GM18498 (cell line): ENCODE measurements around the gene MAP7D2.
A peak's percentile ranks its signal among the peaks of the same experiment; 100 is the strongest.

Source experiments
- ATAC-seq: cut with Tn5 transposase; IDR thresholded peaks from one replicate; pipeline ENCODE4 v1.9.1; 2021; ENCODE audit warnings: mild to moderate bottlenecking, moderate library complexity; ENCODE audit not compliant: unreplicated experiment

Gene MAP7D2

DNA sequence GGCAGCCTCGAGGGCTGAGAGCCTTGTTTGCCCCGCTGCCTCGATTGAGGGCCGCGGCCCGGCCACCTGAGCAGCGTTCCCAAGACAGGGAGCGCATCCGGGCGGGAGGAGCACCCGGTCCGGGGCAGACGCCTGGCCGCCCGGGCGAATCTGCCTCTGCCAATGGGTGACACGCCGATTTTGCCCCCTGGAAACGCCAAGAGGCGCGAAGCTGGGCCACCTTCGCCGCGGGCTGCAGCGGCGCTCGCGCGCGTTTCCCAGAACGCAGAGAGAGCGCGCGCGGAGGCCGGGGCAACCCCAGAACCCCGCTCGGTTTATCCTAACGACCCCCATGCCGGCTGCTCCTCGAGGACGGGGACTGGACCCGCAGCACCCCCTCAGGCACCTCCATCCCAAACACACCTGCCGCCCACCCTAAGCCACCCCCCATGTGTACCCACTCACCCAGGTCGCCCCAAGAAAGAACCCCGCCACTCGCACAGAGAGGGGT lies 575 bp downstream of the MAP7D2 start:
- ATAC-seq: no peak

DNA sequence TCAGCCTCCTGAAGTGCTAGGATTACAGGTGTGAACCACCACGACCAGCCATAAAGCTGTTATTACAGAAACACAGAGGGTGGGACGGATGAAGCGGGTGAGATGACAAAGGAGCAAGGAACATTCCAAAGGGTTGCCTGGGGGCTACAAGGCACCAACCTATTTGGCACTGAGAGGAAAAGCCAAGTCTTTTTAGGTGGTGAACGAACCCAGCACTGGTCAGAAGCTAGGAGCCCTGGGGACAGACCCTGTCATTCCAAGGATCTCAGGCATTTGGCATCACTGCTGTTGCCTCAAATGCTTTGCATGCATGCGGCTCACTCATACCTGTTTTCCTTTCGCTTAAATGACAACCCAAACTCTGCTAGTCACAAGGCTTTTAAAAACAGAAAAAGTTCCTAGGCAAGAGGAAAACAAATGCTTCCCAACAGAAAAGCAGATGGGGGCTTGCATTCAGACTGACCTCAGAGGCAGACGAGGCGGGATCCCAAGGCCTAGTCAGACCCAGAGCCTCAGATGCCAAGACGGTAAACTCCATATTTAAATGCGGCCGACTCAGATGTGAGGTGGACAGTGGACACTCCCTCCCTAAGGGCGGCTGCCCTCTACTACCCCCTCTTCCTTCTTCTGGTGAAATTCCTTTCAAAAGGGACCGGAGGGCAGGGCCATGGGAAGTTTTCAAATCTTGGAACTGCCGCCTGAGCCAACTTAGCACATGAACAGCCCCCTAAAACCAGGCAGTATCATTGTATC lies 4.5 kb downstream of the MAP7D2 start:
- ATAC-seq: no peak

DNA sequence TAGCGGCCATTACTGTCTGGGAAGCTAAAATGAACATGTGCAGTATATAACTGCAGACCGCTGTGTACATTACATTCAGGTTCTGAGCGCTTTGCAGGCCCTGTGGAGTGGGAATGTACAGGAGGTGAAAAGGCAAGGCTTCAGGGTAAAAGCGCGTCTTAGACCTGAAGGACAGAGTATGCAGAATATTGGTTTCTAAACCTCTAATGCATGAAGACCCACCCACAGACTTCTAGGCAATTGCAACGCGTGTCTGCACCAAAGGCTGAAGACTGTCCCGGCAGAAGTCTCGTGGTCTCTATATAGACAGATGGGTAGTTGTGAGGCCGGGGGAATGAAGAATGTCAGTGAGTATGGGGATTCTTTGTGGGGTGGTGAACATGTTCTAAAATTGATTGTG lies 5.4 kb downstream of the MAP7D2 start:
- ATAC-seq: no peak

DNA sequence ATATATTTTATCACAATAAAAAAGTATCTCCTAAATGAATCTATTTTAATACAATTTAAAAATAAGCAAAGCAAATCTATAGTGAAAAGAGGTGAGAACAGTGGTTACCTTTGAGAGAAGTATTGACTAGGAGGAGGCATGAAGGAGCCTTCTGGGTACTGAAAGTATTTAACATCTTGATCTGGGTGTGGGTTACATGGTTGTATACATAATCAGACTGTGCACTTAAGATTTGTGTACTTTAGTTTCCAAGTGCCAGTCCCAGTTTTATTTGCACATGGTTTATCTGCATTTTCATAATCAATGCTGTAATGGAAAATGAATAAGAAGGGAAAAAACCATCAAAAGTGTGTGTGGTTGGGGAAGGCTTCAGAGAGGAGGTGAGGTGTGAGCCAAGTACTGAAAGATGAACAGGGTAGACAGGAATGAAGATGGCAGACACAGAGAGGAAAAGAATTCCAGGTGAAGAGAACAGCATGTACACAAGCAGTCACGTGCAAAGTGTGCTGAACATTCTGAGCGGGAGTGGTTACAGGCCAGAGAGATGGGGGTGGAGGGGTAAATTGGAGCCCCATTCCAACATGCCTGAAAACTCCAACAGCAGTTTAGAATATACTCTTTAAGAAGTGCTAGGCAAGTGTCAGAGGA lies 14.6 kb downstream of the MAP7D2 start:
- no peak for ATAC-seq

DNA sequence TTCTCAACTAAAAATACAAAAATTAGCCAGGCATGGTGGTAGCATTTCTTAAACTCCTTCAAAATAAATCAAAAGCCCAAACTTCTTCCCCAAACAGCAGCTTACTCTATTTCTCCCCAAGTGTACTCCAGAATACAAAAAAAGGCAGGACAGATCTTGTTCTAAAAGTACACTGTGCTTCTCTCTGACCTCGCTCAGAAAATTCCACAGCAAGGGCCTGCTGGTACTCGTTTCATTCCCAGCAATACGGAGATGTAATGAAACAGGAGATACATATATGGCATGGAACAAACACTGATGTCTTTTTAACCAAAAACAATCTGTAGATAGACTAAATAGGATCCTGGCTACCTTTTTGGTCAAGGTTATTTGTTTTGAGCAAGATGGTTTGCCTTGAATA lies 25.2 kb downstream of the MAP7D2 start:
- ATAC-seq: no peak

DNA sequence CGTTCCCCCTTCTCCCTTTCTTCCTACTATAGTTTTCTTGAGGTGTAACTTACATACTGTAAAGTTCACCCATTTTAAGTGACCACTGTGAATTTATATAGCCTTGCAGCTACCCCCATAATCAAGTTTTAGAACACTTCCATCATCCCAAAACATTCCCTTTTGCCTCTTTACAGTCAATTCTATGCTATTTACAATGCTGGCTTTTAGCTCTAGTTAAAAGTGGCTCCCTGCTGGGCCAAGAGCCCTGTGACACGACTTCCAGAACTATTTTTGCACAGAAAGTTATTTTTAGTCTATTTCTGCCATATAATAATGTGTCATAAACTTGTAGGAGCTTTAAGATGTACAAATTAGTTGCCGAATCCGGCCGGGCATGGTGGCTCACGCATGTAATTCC lies 26.9 kb downstream of the MAP7D2 start:
- ATAC-seq: no peak

DNA sequence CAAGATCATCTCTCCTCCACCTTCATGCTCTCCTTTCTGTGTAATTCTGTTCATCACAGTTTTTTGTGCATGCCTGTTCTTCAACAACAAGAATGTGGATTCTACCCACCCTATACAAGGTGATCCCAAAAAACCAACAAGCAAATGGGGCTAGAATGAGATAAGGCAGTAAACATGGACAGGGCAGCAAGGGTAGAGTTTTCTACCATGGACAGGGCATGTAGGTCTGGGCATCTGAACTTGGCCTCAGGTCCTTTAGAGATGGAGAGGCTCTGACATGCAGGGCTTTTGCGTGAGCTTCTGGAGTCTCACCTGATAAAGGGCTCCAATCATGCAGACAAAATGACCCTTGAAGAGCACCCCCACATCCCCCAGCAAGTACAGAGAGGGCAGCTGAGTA lies 36.4 kb downstream of the MAP7D2 start:
- no peak for ATAC-seq

DNA sequence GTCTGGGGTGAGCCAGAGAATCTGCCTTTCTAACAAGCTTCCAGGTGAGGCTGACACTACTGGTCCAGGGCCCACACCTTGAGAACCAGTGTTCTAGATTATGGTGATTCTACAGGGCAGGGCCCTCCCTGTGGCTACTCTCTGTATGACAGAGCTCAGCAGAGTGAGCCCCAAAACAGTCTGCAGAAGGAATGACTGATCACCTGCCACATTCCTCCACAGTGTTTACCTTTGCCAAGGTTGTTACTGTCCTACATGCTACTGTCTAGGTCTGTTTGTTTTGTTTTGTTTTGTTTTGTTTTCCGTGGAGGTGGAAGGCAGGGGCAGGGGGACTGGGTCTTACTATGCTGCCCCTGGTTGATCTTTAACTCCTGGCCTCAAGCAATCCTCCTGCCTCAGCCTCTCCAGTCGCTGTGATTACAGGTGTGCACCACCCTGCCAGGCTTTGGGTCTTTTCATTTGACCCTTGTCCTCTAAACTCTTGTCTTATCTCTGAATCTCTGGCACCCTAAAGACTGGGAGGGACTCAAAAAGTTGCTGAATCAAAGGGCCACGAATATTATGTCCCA lies 45.1 kb downstream of the MAP7D2 start:
- ATAC-seq: no peak

DNA sequence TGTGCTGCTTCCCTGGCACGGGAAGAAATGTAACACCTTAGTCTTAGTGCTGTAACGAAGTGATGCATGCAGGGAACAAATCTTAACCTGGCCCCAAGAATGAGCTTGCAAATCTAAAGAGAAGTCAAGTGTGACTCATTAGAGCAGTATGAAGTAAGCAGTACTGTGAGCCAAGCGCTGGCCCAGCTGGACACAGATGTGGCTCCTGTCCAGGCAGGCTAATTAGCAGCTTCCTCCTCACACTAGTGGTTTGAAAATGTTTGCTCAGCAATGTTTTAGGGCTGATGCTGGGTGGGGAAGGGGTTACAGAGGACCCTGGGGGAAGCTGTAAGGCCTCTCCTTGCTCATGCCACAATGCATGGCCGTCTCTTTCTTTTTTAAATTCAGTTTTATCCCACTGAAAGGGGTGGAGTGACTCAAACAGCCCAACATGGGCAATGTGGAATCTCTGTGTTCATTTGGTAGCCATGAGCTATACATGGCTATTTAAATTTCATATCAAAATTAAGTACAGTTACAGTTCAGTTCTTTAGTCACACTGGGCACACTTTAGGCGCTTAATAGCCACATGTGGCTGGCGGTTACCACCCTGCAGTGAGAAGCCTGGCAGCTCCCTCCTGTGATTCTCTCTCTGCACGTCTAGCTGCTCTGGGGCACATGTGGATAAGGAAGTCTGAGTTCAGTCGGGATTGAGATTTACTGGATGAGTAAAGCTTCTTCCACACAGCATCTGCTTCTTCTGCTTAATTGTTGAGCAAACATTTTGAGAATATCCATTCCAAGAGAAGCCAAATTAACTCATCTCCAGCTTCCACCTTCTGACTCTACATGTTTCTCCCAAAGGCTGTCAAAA lies 48.8 kb downstream of the MAP7D2 start:
- no peak for ATAC-seq

DNA sequence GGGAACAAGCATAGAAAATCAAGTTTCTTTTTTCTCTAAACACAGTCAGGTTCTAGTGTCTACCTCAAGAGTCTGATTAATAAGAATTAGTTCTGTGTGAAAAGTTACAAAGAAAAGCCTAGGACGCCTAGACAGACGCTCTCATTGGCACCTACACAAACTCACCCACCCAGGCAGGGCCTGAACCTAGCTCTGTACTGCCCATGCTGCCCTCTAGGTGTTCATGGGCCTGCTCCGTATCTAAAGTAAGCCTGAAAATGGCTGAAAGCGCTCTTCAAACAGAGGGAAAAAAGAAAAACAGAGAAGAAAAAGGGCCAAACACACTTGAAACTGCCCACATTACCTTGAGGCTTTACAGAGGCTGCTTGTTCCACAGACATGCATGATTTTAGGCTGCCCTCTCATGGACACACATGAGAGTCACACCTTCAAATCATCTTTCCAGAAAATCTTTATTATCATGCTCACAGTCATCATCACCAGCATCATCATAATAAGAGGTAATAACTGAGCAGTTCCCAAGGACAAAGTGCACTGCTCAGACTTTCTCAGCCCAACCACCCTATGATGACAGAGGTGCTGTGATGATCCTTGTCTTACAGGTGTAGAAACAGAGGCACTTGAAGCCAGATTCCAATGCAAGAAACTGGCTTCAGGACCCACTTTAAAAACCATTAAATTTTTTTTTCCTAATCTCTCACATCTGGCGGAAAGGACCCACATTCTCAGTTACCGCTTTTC lies 49.6 kb downstream of the MAP7D2 start:
- peak; percentile 65 for ATAC-seq

DNA sequence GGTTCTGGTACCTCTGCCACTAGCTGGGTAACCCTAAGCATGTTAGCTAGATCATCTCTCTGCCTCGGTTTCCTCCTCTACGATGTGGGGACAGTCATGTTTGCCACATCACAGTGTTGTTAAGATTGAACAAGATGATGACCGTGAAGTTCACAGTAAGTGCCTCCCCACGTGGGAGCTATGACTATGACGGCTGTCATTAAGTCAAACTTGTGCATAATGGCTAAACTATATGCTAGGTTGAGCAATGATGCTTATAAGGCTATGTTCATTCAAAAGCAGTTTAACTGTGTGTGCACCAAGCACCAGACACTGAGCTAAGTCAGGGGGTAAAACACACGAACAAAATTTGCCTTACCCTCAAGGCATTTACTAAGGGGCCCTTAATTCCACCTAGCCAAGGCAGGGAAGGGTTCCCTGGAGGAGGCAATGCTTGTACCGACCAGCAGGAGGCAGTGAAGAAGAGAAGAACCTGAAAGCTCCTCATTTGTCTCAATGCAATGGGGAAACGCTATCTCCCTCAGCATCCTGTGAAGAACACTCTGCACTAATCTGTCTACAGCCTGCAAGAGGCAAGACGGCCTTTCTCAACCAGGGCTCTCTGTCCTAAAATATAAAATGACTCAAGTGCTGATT lies 52.9 kb downstream of the MAP7D2 start:
- no peak for ATAC-seq

DNA sequence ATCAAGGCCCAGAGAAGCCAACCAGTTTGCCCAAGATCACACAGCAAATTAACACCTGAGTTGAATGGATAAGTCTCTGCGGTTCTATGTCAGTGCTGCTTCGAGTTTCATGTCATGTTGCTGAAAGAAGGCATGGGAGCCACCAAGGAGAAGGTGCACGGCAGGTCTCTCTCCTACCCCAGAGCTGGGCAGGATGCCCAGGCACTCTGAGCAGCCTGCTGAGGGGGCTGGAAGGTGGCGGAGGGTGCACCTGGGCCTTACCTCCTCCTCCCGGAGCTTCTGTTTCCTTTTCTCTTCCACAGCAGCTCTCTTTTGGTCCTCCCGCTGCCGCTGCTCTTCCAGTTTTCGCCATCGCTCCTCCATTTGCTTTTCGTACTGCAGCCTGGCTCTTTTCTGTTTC lies 53.6 kb downstream of the MAP7D2 start:
- ATAC-seq: no peak

DNA sequence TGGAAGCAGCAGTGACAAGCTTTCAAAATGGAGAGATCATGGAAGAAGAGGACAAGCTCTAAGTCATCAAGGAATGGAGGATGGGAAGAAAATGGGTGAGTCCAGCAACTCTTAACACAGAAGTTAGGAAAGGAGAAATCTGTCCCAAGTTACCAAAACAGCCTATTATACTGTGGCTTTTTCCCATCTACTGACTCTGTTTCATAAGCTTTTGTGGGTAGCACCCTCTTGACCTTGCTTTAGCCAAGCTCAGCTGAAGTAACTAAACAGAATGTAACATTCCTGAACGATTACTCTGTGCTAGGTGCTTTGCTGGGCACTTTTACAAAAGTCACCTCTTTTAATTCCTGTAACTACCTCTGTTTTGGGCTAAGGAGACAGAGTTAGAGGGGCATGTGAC lies 54.9 kb downstream of the MAP7D2 start:
- no peak for ATAC-seq

DNA sequence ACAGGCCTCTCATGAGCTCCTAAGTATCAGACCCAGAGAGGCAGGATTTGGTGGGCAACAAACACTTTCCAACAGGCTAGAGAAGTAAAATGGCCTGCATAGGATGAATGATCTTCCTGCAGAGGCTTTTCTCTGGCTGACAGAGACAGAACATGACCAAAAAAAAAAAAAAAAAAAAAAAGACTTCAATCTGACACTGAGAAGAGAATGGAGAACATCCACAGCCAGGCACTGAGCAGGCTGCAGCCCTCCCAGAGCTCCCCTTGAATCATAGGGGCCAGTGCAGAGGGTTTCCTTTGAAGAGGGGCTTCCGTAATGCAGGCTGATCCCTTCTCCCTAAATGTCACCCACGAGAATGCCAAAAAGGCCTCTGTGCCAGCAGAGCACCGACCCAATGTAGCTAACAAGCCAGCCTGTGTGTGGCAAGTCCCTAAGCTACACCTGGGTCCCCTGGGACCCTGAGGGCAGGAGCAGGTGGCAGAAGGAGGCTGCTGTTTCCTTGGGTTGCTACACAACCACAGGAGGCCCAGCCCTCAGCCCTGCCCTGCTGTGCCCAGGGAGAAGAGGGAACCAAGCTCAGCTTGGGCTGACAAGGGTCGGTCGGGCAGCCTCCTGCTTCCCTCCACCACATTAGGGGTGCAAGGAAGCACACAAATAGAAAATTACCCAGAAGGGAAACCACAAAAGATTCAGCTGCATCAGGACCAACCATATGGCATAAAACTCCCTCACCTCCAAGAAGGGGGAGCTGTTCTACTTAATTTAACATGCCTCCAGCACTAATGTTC lies 55.6 kb downstream of the MAP7D2 start:
- peak; percentile 87 for ATAC-seq

DNA sequence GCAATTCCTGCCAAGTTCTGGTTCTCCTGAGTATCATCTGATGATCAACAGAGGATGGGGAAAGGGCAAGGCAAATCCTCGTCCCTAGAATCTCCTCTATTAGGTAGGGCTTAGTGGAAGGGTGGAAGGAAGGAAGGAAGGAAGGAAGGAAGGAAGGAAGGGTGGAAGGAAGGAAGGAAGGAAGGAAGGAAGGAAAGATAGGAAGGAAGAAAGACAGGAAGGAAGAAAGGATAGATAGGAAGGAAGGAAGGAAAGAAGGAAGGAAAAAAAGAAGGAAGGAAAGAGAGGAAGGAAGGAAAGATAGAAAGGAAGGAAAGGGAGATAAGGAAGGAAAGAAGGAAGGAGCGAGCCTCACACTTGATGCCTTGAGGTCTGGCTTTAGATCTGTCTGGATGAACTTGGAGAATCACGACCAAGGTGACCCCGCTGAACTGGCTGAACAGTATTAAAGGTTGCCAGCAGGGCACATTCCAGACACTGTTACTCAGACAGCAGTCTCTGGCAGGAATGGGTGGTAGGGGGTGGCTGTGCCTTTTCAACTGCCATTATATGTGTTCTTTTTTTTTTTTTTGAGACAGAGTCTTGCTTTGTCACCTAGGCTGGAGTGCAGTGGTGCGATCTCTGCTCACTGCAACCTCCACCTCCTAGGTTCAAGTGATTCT lies 57.1 kb downstream of the MAP7D2 start:
- no peak for ATAC-seq

DNA sequence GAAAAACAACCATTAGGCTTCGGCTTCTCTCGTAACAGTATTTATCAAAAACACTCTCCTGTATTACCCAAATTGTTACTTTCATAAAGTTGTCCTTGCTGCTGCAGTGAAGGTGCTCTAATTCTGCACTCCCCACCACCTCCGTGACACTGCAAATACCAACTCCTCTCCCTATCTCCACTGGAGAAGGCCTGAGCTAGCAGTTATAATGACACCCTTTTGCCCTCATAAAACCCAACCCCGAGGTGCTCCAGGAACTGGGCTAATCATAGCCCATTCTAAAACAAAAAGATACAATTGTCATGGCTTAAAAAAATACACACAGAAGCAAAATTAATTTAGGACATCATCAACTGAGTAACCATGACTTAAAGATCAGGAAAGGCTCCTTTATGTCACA lies 59.2 kb downstream of the MAP7D2 start:
- ATAC-seq: no peak

DNA sequence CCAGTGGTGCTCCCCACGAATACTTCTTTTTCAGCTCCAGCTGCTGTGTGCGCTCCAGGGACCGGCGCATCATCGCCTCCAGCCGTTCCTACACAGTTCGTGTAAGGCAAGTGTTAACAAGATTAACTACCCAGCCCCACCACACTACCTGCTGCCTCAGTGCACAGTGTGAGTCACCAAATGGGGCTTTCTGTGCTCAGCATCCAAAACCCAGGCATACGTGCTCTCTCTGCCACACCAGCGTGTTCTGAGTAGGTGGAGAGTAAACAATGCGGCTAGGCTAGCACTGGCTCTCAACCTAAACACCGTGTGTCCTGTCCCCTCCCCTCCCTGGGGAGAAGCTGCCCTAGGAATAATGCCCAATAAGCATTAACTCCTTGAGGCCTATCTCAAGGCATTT lies 60.0 kb downstream of the MAP7D2 start:
- no peak for ATAC-seq

DNA sequence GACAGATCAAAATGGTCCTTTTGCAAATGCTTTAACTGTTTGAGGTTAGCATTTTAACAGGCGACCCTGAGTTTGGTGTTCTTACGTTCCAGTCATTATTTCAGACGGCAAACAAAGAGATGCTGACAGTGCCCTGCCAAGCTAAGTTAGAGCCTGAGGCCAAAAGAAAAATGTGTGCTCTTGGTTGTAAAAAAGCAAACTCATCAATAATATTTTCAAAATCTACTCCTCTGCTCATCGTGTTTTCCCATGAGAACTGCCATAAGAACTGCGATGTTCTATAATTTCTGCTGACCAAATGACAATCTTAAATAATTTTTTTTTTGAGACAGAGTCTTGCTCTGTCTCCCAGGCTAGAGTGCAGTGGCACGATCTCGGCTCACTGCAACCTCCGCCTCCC lies 63.2 kb downstream of the MAP7D2 start:
- ATAC-seq: no peak

DNA sequence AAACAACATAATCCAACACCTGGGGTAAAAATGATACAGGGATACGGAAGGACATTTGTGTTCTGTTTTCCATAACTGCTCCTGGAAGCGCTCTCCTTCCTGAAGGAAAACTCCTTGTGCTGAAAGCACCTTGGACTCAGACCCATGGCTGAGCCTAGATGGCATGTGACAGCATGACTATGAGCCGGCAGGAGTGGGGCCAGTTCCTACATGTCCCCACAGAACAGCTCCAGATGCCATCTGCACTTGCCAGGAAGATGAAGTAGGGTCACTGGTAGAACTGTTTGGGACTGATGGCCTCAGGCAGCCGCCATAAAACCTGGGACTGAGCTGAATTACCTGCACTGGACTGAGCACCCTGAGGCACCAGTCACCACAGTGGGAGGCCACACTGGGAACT lies 69.8 kb downstream of the MAP7D2 start:
- no peak for ATAC-seq
